ENCODE data around the gene MRPL17. TPM values are rescaled to one million over a fixed set of nuclear protein-coding genes. Genes with fewer than 3 reads are reported as not detected.

The MRPL17 gene
- total RNA-seq, 1 experiment from 2014 or later = 78.1 TPM

DNA sequence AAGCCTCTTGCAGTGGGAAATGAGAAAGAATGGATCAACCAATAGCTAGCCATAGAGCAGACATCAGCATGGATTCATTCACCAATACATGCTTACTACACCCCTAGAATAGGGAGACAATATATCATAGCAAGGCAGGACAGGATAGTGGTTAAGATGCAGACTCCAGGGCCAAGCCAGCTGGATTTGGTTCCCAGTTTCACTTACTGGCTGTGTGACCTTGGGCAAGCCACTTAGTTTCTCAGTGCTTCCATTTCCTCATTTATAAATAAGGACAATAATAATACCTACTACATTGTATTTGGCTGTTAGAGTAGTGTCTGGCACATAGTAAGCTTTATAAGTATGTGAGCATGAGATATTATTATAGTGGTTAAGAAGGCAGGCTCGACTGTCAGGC, 34.6 kb downstream of the MRPL17 start:
- no peak for ATAC-seq
- intact Hi-C loops (cut with micrococcal nuclease) = no loop called here
- no peaks in the 10 kb centered on the region for H3K9me2 ChIP-seq (replicated peaks; ENCODE audit: low read length)
- no peak overlapping the region for H3K4me2 ChIP-seq (ENCODE audit: low read length)
- no peaks in the 10 kb centered on the region for H3K79me2 ChIP-seq (ENCODE audit: low read length)
- no TSS peak for BruUV-seq (replicated peaks)
- no peak for DNase-seq
- no peak overlapping the region for H2AFZ ChIP-seq (ENCODE audit: low read length)
- no peaks in the 10 kb centered on the region for H3F3A ChIP-seq (ENCODE audit: low read length, unreplicated experiment)
- no peak overlapping the region for H3K9ac ChIP-seq (ENCODE audit: low read length)
- no peaks in the 10 kb centered on the region for H3K36me3 ChIP-seq (ENCODE audit: low read depth, low read length)
- no peak for TF ChIP-seq EZH2 (IDR thresholded peaks at IDR 0.05; ENCODE audit: low read length, unreplicated experiment)
- TF ChIP-seq EZH2phosphoT487 (IDR thresholded peaks at IDR 0.05; ENCODE audit: borderline replicate concordance, low read length) = no peak
- TF ChIP-seq, protein P1, sequence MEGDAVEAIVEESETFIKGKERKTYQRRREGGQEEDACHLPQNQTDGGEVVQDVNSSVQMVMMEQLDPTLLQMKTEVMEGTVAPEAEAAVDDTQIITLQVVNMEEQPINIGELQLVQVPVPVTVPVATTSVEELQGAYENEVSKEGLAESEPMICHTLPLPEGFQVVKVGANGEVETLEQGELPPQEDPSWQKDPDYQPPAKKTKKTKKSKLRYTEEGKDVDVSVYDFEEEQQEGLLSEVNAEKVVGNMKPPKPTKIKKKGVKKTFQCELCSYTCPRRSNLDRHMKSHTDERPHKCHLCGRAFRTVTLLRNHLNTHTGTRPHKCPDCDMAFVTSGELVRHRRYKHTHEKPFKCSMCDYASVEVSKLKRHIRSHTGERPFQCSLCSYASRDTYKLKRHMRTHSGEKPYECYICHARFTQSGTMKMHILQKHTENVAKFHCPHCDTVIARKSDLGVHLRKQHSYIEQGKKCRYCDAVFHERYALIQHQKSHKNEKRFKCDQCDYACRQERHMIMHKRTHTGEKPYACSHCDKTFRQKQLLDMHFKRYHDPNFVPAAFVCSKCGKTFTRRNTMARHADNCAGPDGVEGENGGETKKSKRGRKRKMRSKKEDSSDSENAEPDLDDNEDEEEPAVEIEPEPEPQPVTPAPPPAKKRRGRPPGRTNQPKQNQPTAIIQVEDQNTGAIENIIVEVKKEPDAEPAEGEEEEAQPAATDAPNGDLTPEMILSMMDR (conservative IDR thresholded peaks at IDR 0.05; ENCODE audit: low read depth, low read length) = no peak
- CTCF ChIA-PET = no interaction called here
- H3K4me3 ChIP-seq (ENCODE audit: low read length) = no peak overlapping the region
- peaks cover 49% of the 10 kb centered on the region for H3K27me3 ChIP-seq (ENCODE audit: low read length)
- H3K9me3 ChIP-seq (ENCODE audit: low read length) = no peaks in the 10 kb centered on the region
- H3K4me1 ChIP-seq (ENCODE audit: insufficient read depth, low read length) = no peaks in the 10 kb centered on the region; the same call in 1 of the 2 replicates
- H4K20me1 ChIP-seq (ENCODE audit: low read length) = no peaks in the 10 kb centered on the region
- no peak overlapping the region for H3K27ac ChIP-seq (ENCODE audit: low read length)
- POLR2A ChIA-PET (ENCODE audit: unreplicated experiment) = no interaction called here

DNA sequence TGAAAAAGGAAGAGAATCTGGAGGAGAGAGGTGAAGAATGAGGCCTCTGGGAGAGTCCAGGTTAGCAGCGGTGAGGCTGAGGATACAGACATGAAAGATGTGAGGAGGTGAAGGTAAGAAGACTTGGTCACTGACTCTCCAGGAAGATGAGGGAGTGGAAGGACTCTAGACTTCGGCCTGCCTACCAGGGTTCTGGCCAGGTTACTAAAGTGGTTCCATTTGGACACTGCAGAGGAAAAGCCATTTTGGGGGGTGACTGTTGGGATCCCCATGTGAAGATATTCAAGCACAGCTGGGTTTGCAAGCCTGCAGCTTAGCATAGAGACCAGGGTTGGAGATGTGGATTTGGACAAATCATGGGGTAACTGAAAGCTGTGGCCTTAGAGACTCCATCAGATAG, 35.3 kb downstream of the MRPL17 start:
- Histone ChIP-seq H2AFZ (ENCODE audit: low read length) (no peak overlapping the region), H4K20me1 (ENCODE audit: low read length) (no peaks in the 10 kb centered on the region), H3K9me2 (replicated peaks; ENCODE audit: low read length) (no peaks in the 10 kb centered on the region), H3K9ac (ENCODE audit: low read length) (no peak overlapping the region), H3K36me3 (ENCODE audit: low read depth, low read length) (no peaks in the 10 kb centered on the region), H3K27me3 (ENCODE audit: low read length) (peaks cover 48% of the 10 kb centered on the region), H3F3A (ENCODE audit: low read length, unreplicated experiment) (no peaks in the 10 kb centered on the region), H3K9me3 (ENCODE audit: low read length) (no peaks in the 10 kb centered on the region), H3K4me2 (ENCODE audit: low read length) (no peak overlapping the region), H3K4me3 (ENCODE audit: low read length) (no peak overlapping the region), H3K27ac (ENCODE audit: low read length) (no peak overlapping the region), H3K79me2 (ENCODE audit: low read length) (no peaks in the 10 kb centered on the region), H3K4me1 (ENCODE audit: insufficient read depth, low read length) (no peaks in the 10 kb centered on the region; the same call in 1 of the 2 replicates)
- no peak for ATAC-seq
- TF ChIP-seq, protein P1 (conservative IDR thresholded peaks at IDR 0.05; ENCODE audit: low read depth, low read length) = no peak
- TF ChIP-seq EZH2phosphoT487 (IDR thresholded peaks at IDR 0.05; ENCODE audit: borderline replicate concordance, low read length) = no peak
- no peak for TF ChIP-seq EZH2 (IDR thresholded peaks at IDR 0.05; ENCODE audit: low read length, unreplicated experiment)
- no peak for DNase-seq
- CTCF ChIA-PET = no interaction called here
- intact Hi-C loops (cut with micrococcal nuclease) = no loop called here
- BruUV-seq (replicated peaks) = no TSS peak
- POLR2A ChIA-PET (ENCODE audit: unreplicated experiment) = no interaction called here

DNA sequence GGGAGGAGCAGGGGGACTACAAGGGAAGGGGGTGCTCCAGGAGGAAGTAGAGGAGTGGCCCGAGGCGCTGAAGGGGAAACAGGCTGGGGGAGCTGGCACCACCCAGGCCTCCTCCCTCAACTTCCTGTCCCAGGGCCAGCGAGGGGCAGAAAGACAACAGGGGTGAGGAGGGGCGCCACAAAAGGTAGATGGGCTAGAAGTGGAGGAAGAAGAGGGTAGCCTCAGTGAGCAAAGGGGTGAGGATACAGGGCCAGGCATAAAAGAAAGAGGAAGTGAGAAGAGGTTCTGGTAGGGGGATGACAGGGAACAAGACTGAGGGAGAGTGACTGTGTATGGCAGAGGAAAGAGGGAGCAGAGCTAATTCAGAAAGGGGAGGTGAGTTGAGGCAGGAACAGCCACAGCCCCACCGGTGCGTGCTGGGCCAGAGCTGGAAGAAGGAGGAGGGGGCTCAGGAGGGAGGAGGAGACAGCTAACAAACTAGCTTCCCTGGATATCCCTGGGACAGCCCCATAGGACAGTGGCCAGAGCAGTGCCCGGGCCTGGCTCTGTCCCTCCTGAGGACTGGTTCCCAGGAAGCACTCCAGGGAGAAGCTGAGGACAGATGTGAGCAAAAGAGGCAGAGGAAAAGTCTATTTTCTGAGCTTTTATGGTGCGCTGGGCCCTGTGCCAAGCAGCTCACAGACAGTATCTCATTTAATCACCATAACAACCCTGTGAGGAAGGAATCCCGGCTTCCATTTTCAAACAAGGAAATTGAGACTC, 36.0 kb downstream of the MRPL17 start:
- Histone ChIP-seq H3K9me2 (replicated peaks; ENCODE audit: low read length) (no peaks in the 10 kb centered on the region), H3K4me3 (ENCODE audit: low read length) (no peak overlapping the region), H4K20me1 (ENCODE audit: low read length) (no peaks in the 10 kb centered on the region), H3K36me3 (ENCODE audit: low read depth, low read length) (no peaks in the 10 kb centered on the region), H2AFZ (ENCODE audit: low read length) (no peak overlapping the region), H3K9ac (ENCODE audit: low read length) (no peak overlapping the region), H3F3A (ENCODE audit: low read length, unreplicated experiment) (no peaks in the 10 kb centered on the region), H3K27me3 (ENCODE audit: low read length) (peaks cover 42% of the 10 kb centered on the region), H3K9me3 (ENCODE audit: low read length) (no peaks in the 10 kb centered on the region), H3K79me2 (ENCODE audit: low read length) (no peaks in the 10 kb centered on the region), H3K4me2 (ENCODE audit: low read length) (no peak overlapping the region), H3K27ac (ENCODE audit: low read length) (no peak overlapping the region), H3K4me1 (ENCODE audit: insufficient read depth, low read length) (no peaks in the 10 kb centered on the region; the same call in 1 of the 2 replicates)
- intact Hi-C loops (cut with micrococcal nuclease) = no loop called here
- TF ChIP-seq EZH2phosphoT487 (IDR thresholded peaks at IDR 0.05; ENCODE audit: borderline replicate concordance, low read length) (no peak), EZH2 (IDR thresholded peaks at IDR 0.05; ENCODE audit: low read length, unreplicated experiment) (no peak)
- TF ChIP-seq, protein P1 (conservative IDR thresholded peaks at IDR 0.05; ENCODE audit: low read depth, low read length) = no peak
- POLR2A ChIA-PET (ENCODE audit: unreplicated experiment) = no interaction called here
- no peak for ATAC-seq
- no TSS peak for BruUV-seq (replicated peaks)
- CTCF ChIA-PET = no interaction called here
- no peak for DNase-seq
